WERI-Rb-1 (cell line): ENCODE results near the gene RBMS3.
A peak's percentile ranks its signal among the peaks of the same experiment; 100 is the strongest.
"Not testable (repeated sequence)": the region's sequence is repeated elsewhere in the genome, so short reads cannot be mapped to it uniquely, and the experiment has no call there.

Source experiments
- DNase-seq: peaks from one replicate; pipeline ENCODE4 v3.0.0-alpha.2; 2020
- H3K27ac ChIP-seq: fragments of 250-450 bp; sonication (Bioruptor Pico); 2 replicates; pipeline ENCODE4 v1.5.1; 2020; ENCODE audit warnings: mild to moderate bottlenecking, moderate library complexity
- H3K27me3 ChIP-seq: fragments of 250-450 bp; sonication (Bioruptor Pico); 2 replicates; pipeline ENCODE4 v1.5.1; 2021; ENCODE audit warnings: mild to moderate bottlenecking, low read depth, moderate library complexity; ENCODE audit not compliant: insufficient read depth, severe bottlenecking
- H3K36me3 ChIP-seq: fragments of 250-450 bp; sonication (Bioruptor Pico); 2 replicates; pipeline ENCODE4 v1.5.1; 2020; ENCODE audit warnings: mild to moderate bottlenecking, moderate library complexity
- H3K4me3 ChIP-seq: 2 replicates; pipeline ENCODE4 v1.5.1; 2011; ENCODE audit warnings: low read depth, mild to moderate bottlenecking, control low read depth, low read length
- H3K9me3 ChIP-seq: fragments of 250-450 bp; sonication (Bioruptor Pico); 2 replicates; pipeline ENCODE4 v1.5.1; 2021; ENCODE audit warnings: mild to moderate bottlenecking, moderate library complexity; ENCODE audit not compliant: severe bottlenecking
- TF ChIP-seq, protein P1 (sequence below): IDR thresholded peaks from 2 replicates; pipeline ENCODE4 v1.5.1; 2011; ENCODE audit warnings: low read depth, mild to moderate bottlenecking, control low read depth, inconsistent platforms, low read length

The RBMS3 gene

GRCh38 chr3:30040126-30040525, 759.3 kb downstream of the RBMS3 start:
- no peak overlapping the region for H3K27ac ChIP-seq
- H3K27me3 ChIP-seq, result no peaks in the 10 kb centered on the region
- no peak overlapping the region for H3K4me3 ChIP-seq
- DNase-seq, result no peak
- H3K9me3 ChIP-seq, result no peaks in the 10 kb centered on the region
- no peaks in the 10 kb centered on the region for H3K36me3 ChIP-seq
- TF ChIP-seq, protein P1, sequence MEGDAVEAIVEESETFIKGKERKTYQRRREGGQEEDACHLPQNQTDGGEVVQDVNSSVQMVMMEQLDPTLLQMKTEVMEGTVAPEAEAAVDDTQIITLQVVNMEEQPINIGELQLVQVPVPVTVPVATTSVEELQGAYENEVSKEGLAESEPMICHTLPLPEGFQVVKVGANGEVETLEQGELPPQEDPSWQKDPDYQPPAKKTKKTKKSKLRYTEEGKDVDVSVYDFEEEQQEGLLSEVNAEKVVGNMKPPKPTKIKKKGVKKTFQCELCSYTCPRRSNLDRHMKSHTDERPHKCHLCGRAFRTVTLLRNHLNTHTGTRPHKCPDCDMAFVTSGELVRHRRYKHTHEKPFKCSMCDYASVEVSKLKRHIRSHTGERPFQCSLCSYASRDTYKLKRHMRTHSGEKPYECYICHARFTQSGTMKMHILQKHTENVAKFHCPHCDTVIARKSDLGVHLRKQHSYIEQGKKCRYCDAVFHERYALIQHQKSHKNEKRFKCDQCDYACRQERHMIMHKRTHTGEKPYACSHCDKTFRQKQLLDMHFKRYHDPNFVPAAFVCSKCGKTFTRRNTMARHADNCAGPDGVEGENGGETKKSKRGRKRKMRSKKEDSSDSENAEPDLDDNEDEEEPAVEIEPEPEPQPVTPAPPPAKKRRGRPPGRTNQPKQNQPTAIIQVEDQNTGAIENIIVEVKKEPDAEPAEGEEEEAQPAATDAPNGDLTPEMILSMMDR, result no peak

DNA sequence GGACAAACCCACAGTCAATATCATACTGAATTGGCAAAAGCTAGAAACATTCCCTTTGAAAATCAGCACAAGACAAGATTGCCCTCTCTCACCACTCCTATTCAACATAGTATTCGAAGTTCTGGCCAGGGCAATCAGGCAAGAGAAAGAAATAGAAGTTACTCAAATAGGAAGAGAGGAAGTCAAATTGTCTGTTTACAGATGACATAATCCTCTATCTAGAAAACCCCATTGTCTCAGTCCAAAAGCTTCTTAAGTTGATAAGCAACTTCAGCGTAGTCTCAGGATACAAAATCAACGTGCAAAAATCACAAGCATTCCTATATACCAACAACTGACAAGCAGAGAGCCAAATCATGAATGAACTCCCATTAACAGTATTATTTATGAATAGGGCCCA, 760.6 kb downstream of the RBMS3 start:
- H3K36me3 ChIP-seq, DNase-seq, H3K4me3 ChIP-seq, H3K27ac ChIP-seq, H3K9me3 ChIP-seq, H3K27me3 ChIP-seq: not testable (repeated sequence)

- peak; percentile 68 for DNase-seq
- Histone ChIP-seq H3K27ac (no peak overlapping the region), H3K4me3 (no peak overlapping the region), H3K9me3 (no peaks in the 10 kb centered on the region), H3K27me3 (no peaks in the 10 kb centered on the region), H3K36me3 (no peaks in the 10 kb centered on the region)
- TF ChIP-seq, protein P1, result peak; percentile 56
Observed at GRCh38 chr3:30042274-30042859, 761.5 kb downstream of the RBMS3 start.

DNA sequence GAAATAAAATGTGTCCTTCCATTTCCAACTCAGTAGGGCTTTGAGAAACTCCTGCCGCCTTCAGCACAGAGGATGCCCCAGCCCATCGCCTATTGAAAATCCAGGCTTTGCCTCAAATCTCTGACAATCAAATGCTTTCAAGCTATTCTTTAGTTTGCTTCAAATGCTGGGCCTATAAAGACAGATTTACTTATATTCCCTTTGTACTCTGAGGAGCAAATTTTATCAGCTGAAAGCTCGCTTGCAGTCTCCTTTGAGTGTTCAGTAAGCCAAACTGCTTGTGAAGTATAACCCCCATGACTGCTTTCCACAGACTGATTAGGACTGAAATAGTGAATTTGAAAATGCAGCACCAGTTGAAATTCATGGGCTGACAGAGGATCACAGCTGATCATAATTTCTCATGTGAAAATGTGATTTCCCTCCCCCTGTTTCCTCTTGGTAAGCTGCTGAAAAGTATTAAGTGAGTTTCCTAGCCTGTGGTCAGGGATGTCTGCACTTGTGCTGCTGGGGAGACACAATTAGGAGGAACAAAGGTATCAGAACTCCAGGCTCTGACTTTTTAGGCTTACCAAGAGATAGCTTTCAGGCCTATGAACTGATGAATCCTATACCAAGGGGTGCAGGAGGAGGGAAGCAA, 762.2 kb downstream of the RBMS3 start:
- H3K27ac ChIP-seq, result no peak overlapping the region
- no peaks in the 10 kb centered on the region for H3K36me3 ChIP-seq
- no peaks in the 10 kb centered on the region for H3K27me3 ChIP-seq
- no peak overlapping the region for H3K4me3 ChIP-seq
- no peaks in the 10 kb centered on the region for H3K9me3 ChIP-seq
- DNase-seq, result no peak
- TF ChIP-seq, protein P1, result no peak

GRCh38 chr3:30044515-30044914, 763.6 kb downstream of the RBMS3 start:
- no peaks in the 10 kb centered on the region for H3K36me3 ChIP-seq
- no peak overlapping the region for H3K27ac ChIP-seq
- TF ChIP-seq, protein P1, result no peak
- no peaks in the 10 kb centered on the region for H3K9me3 ChIP-seq
- H3K27me3 ChIP-seq, result no peaks in the 10 kb centered on the region
- no peak overlapping the region for H3K4me3 ChIP-seq
- DNase-seq, result no peak

DNA sequence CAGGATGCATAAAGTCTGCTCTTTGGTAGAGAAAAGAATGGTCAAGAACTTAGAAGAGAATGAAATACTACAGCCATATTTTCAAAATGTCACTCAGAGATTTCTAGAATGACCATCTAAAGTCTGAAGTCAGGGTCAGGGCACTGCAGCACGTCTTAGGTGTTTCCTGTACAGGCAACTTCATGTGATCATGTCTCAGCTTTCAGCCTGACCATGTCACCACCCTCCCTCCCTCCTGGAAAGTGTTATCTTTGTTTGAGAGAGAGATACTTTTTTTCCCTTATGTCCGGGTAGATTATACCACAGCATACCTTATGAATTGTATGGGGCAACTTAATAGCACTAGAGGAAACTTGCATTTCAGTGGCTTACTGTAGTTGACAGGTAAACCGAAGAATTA, 767.6 kb downstream of the RBMS3 start:
- TF ChIP-seq, protein P1, result no peak
- H3K9me3 ChIP-seq, result no peaks in the 10 kb centered on the region
- no peaks in the 10 kb centered on the region for H3K27me3 ChIP-seq
- no peak overlapping the region for H3K4me3 ChIP-seq
- DNase-seq, result no peak
- no peak overlapping the region for H3K27ac ChIP-seq
- H3K36me3 ChIP-seq, result no peaks in the 10 kb centered on the region

DNA sequence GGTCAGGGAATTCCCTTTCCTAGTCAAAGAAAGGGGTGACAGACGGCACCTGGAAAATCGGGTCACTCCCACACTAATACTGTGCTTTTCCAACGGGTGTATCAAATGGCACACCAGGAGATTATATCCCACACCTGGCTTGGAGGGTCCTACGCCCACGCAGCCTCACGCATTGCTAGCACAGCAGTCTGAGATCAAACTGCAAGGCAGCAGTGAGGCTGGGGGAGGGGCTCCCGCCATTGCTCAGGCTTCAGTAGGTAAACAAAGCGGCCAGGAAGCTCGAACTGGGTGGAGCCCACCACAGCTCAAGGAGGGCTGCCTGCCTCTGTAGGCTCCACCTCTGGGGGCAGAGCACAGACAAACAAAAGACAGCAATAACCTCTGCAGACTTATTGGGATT, 769.2 kb downstream of the RBMS3 start:
- H3K36me3 ChIP-seq, H3K9me3 ChIP-seq, DNase-seq, H3K4me3 ChIP-seq, H3K27me3 ChIP-seq, H3K27ac ChIP-seq: not testable (repeated sequence)
